Activated T-cell treated with anti-CD3 and anti-CD28 coated beads for 1 hour (primary cell): ENCODE results near the gene C16orf90.
"Not testable (repeated sequence)": the region's sequence is repeated elsewhere in the genome, so short reads cannot be mapped to it uniquely, and the experiment has no call there.

Source experiments
- DNase-seq: peaks from one replicate; pipeline ENCODE4 v3.0.0-alpha.2; 2020; ENCODE audit warnings: low read depth

The C16orf90 gene

GRCh38 chr16:3482659-3483241 lies 12.5 kb downstream of the C16orf90 start:
- no peak for DNase-seq

- DNase-seq: no peak
These were observed 13.3 kb downstream of the C16orf90 start for GRCh38 chr16:3481696-3482658.

GRCh38 chr16:3480901-3481695 lies 14.2 kb downstream of the C16orf90 start:
- no peak for DNase-seq

- no peak for DNase-seq
These were observed 15.6 kb downstream of the C16orf90 start for GRCh38 chr16:3479654-3480216.

- no peak for DNase-seq
These were observed 16.9 kb downstream of the C16orf90 start for GRCh38 chr16:3478242-3478925.

GRCh38 chr16:3476409-3476808 lies 18.9 kb downstream of the C16orf90 start:
- no peak for DNase-seq

GRCh38 chr16:3475604-3476375 lies 19.5 kb downstream of the C16orf90 start:
- no peak for DNase-seq

GRCh38 chr16:3474870-3475269 lies 20.4 kb downstream of the C16orf90 start:
- DNase-seq: not testable (repeated sequence)

- no peak for DNase-seq
These were observed 21.0 kb downstream of the C16orf90 start for GRCh38 chr16:3474136-3474779.

- DNase-seq: not testable (repeated sequence)
These were observed 21.7 kb downstream of the C16orf90 start for GRCh38 chr16:3473596-3473943.

- DNase-seq: no peak
These were observed 22.3 kb downstream of the C16orf90 start for GRCh38 chr16:3472878-3473595.

GRCh38 chr16:3471518-3472176 lies 23.6 kb downstream of the C16orf90 start:
- DNase-seq: no peak

GRCh38 chr16:3470723-3471122 lies 24.6 kb downstream of the C16orf90 start:
- DNase-seq: no peak

- DNase-seq: no peak
These were observed 25.6 kb downstream of the C16orf90 start for GRCh38 chr16:3469736-3470135.

GRCh38 chr16:3468501-3468900 lies 26.8 kb downstream of the C16orf90 start:
- no peak for DNase-seq

GRCh38 chr16:3467921-3468320 lies 27.4 kb downstream of the C16orf90 start:
- DNase-seq: no peak

- no peak for DNase-seq
These were observed 28.1 kb downstream of the C16orf90 start for GRCh38 chr16:3467182-3467581.

GRCh38 chr16:3465911-3466584 lies 29.2 kb downstream of the C16orf90 start:
- no peak for DNase-seq

- DNase-seq: no peak
These were observed 30.0 kb downstream of the C16orf90 start for GRCh38 chr16:3465301-3465700.
